ENCODE data around the gene CFAP410.

DNA sequence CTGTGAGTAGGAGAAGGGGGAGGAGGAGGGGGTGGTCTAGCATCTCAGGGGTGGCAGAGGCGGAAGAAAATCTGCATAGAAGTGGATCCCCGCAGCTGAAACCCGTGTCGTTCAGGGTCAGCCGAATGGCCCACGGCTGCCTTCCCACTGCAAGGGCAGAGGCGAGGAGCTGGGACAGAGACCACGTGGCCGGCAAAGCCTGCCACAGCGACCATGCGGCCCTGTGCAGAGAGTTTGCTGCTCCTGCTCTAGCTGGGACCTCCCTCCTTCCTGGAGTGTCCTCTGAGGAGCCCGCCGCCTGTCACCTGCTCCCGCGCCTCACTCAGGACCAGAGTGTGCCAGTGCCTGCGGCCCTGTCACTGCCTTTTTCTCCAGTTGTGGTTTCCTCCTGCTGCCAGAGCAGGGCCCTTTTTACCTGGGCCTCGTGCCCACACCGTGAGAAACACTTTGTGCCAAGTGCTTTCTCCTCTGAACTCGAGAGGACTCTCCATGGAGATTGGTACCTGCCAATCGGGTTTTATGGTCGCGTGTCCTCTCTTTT, 8.8 kb upstream of the CFAP410 start:
- TF ChIP-seq FOS (IDR thresholded peaks at IDR 0.05; ENCODE audit: borderline replicate concordance, insufficient read depth, low read length) (no peak), GATA2 (IDR thresholded peaks at IDR 0.05; ENCODE audit: insufficient read depth, insufficient read length, low read depth, low read length) (no peak), EZH2 (IDR thresholded peaks at IDR 0.05; ENCODE audit: borderline replicate concordance, low read depth, low read length, severe bottlenecking) (no peak)

All from endothelial cell of umbilical vein (primary cell).